ENCODE measurements around the gene FGD5.

The FGD5 gene

GRCh38 chr3:14818804-14819500 lies at the start of gene FGD5:
FGD5 (plus strand) TSS chr3:14818962; CDS start chr3:14819072, 110 bp downstream.
- no peak for TF ChIP-seq CTCF (IDR thresholded peaks at IDR 0.05; ENCODE audit: borderline replicate concordance, control extremely low read depth, extremely low read depth, insufficient read depth, missing control alignments)
- DNase-seq (ENCODE audit: low spot score), result no peak
- in situ Hi-C loops (cut with MboI; ENCODE audit: low sequenced_read_pairs, unreplicated experiment), result no loop called here

GRCh38 chr3:14769544-14770325 lies 49.0 kb upstream of the FGD5 start:
- no peak for TF ChIP-seq CTCF (IDR thresholded peaks at IDR 0.05; ENCODE audit: borderline replicate concordance, control extremely low read depth, extremely low read depth, insufficient read depth, missing control alignments)
- no peak for DNase-seq (ENCODE audit: low spot score)
- in situ Hi-C loops (cut with MboI; ENCODE audit: low sequenced_read_pairs, unreplicated experiment), result no loop called here

GRCh38 chr3:14770591-14770990 lies 48.2 kb upstream of the FGD5 start:
- in situ Hi-C loops (cut with MboI; ENCODE audit: low sequenced_read_pairs, unreplicated experiment), result no loop called here
- DNase-seq (ENCODE audit: low spot score), result no peak
- no peak for TF ChIP-seq CTCF (IDR thresholded peaks at IDR 0.05; ENCODE audit: borderline replicate concordance, control extremely low read depth, extremely low read depth, insufficient read depth, missing control alignments)

- in situ Hi-C loops (cut with MboI; ENCODE audit: low sequenced_read_pairs, unreplicated experiment), result no loop called here
- DNase-seq (ENCODE audit: low spot score), result no peak
- TF ChIP-seq CTCF (IDR thresholded peaks at IDR 0.05; ENCODE audit: borderline replicate concordance, control extremely low read depth, extremely low read depth, insufficient read depth, missing control alignments), result no peak
Observed at GRCh38 chr3:14771593-14772497, 46.9 kb upstream of the FGD5 start.

- no peak for TF ChIP-seq CTCF (IDR thresholded peaks at IDR 0.05; ENCODE audit: borderline replicate concordance, control extremely low read depth, extremely low read depth, insufficient read depth, missing control alignments)
- in situ Hi-C loops (cut with MboI; ENCODE audit: low sequenced_read_pairs, unreplicated experiment), result no loop called here
- DNase-seq (ENCODE audit: low spot score), result no peak
Observed at GRCh38 chr3:14772533-14773138, 46.1 kb upstream of the FGD5 start.

GRCh38 chr3:14773281-14773680 lies 45.5 kb upstream of the FGD5 start:
- in situ Hi-C loops (cut with MboI; ENCODE audit: low sequenced_read_pairs, unreplicated experiment), result no loop called here
- no peak for TF ChIP-seq CTCF (IDR thresholded peaks at IDR 0.05; ENCODE audit: borderline replicate concordance, control extremely low read depth, extremely low read depth, insufficient read depth, missing control alignments)
- DNase-seq (ENCODE audit: low spot score), result no peak
